HG02759 (cell line): ENCODE data around the gene CADM2.
"Not testable (repeated sequence)": the region's sequence is repeated elsewhere in the genome, so short reads cannot be mapped to it uniquely, and the experiment has no call there.

Experiments used
- ATAC-seq: cut with Tn5 transposase; IDR thresholded peaks from one replicate; pipeline ENCODE4 v1.9.1; 2021; ENCODE audit warnings: mild to moderate bottlenecking, moderate library complexity; ENCODE audit not compliant: unreplicated experiment

Gene CADM2

GRCh38 chr3:85631070-85631469 lies 672.3 kb downstream of the CADM2 start:
- ATAC-seq, result no peak

- ATAC-seq, result no peak
Observed at GRCh38 chr3:85632921-85633320, 674.1 kb downstream of the CADM2 start.

- no peak for ATAC-seq
Observed at GRCh38 chr3:85652360-85652759, 693.6 kb downstream of the CADM2 start.

- no peak for ATAC-seq
Observed at GRCh38 chr3:85660451-85660850, 701.7 kb downstream of the CADM2 start.

GRCh38 chr3:85662462-85662861 lies 703.7 kb downstream of the CADM2 start:
- no peak for ATAC-seq

- no peak for ATAC-seq
Observed at GRCh38 chr3:85667744-85668143, 709.0 kb downstream of the CADM2 start.

- no peak for ATAC-seq
Observed at GRCh38 chr3:85670634-85671205, 711.9 kb downstream of the CADM2 start.

- ATAC-seq, result no peak
Observed at GRCh38 chr3:85672761-85673160, 714.0 kb downstream of the CADM2 start.

- ATAC-seq, result no peak
Observed at GRCh38 chr3:85678713-85679112, 719.9 kb downstream of the CADM2 start.

GRCh38 chr3:85681906-85682305 lies 723.1 kb downstream of the CADM2 start:
- no peak for ATAC-seq

- no peak for ATAC-seq
Observed at GRCh38 chr3:85691196-85691595, 732.4 kb downstream of the CADM2 start.

GRCh38 chr3:85697156-85697555 lies 738.4 kb downstream of the CADM2 start:
- ATAC-seq, result no peak

- no peak for ATAC-seq
Observed at GRCh38 chr3:85706130-85706529, 747.3 kb downstream of the CADM2 start.

- not testable (repeated sequence) for ATAC-seq
Observed at GRCh38 chr3:85708325-85708724, 749.5 kb downstream of the CADM2 start.

GRCh38 chr3:85709346-85709892 lies 750.6 kb downstream of the CADM2 start:
- ATAC-seq, result no peak

- ATAC-seq, result no peak
Observed at GRCh38 chr3:85710490-85710889, 751.7 kb downstream of the CADM2 start.

- no peak for ATAC-seq
Observed at GRCh38 chr3:85721409-85722145, 762.8 kb downstream of the CADM2 start.

GRCh38 chr3:85725809-85726208 lies 767.0 kb downstream of the CADM2 start:
- ATAC-seq, result no peak

- no peak for ATAC-seq
Observed at GRCh38 chr3:85726241-85726640, 767.5 kb downstream of the CADM2 start.

- no peak for ATAC-seq
Observed at GRCh38 chr3:85737846-85738245, 779.1 kb downstream of the CADM2 start.

- ATAC-seq, result no peak
Observed at GRCh38 chr3:85740561-85740960, 781.8 kb downstream of the CADM2 start.

GRCh38 chr3:85758442-85758841 lies 799.7 kb downstream of the CADM2 start:
- ATAC-seq, result no peak
